Adrenal gland (tissue), 12 donors: ENCODE results near the gene ENOX1. TPM values are rescaled to one million over a fixed set of nuclear protein-coding genes. Genes with fewer than 3 reads are reported as not detected.

Experiments used
- DNase-seq, 7 donors: peaks; one replicate each; pipeline ENCODE4 v3.0.0-alpha.2; 2019 to 2020
- H3K27ac ChIP-seq, 5 donors: fragments of 200-600 bp; sonication (generic) in 4 of 5; 1 replicate in 3 of 5; 2 replicates in 2 of 5; pipeline versions ENCODE4 v1.5.1 to v1.8.0; 2016 to 2020; ENCODE audit warnings: mild to moderate bottlenecking in 1 of 5
- H3K27me3 ChIP-seq: fragments of 200-600 bp; 2 replicates; pipeline ENCODE4 v1.8.0; 2021
- H3K36me3 ChIP-seq, 2 donors: fragments of 200-600 bp; replicated peaks in 1 of 2; 1 replicate in 1 of 2; 2 replicates in 1 of 2; pipeline versions ENCODE4 v1.5.1 to v1.8.0; 2018 to 2022
- H3K4me1 ChIP-seq, 2 donors: fragments of 200-600 bp; replicated peaks in 1 of 2; 1 replicate in 1 of 2; 2 replicates in 1 of 2; pipeline versions ENCODE4 v1.5.1 to v1.8.0; 2018 to 2021
- H3K4me3 ChIP-seq, 4 donors: fragments of 200-600 bp; sonication (generic) in 3 of 4; one replicate each; pipeline ENCODE4 v1.5.1; 2016 to 2018
- H3K9me3 ChIP-seq, 3 donors: fragments of 200-600 bp; sonication (generic) in 1 of 3; replicated peaks in 1 of 3; 1 replicate in 2 of 3; 2 replicates in 1 of 3; pipeline versions ENCODE4 v1.5.1 to v1.8.0; 2016 to 2021
- POLR2A ChIP-seq, 2 donors: fragments of 450-650 bp; IDR thresholded peaks; one replicate each; pipeline ENCODE4 v1.6.1; 2017; ENCODE audit warnings: antibody characterized with exemption in 2 of 2, mild to moderate bottlenecking in 2 of 2, moderate library complexity in 1 of 2
- WGBS, 4 donors: extraction: QIAGEN DNeasy Blood & Tissue Kit in 2 of 4; methylation state at CpG; one replicate each; pipeline versions ENCODE4 v1.1.5 to v1.1.7; 2013 to 2017; 5-methylcytosine and 5-hydroxymethylcytosine counted together
- intact Hi-C, 2 donors: fragments of 100-400 bp; cut with DNase I; formaldehyde crosslinking; loops; one replicate each; pipeline versions ENCODE4 v1.14.1 to v1.15.0; 2022 to 2023
- polyA plus RNA-seq, 3 donors: library from polyadenylated mRNA; stranded (reverse); fragments of 200-250 nt in 2 of 3; fragments of 350-450 nt in 1 of 3; fragmentation: Illumina TruSeq in 1 of 3; extraction: RNeasy Lipid Tissue Mini Kit (QIAGEN cat#74804) in 1 of 3; gene quantifications; one replicate each; pipeline ENCODE4 v1.2.3, GENCODE V29; 2013 to 2014
- total RNA-seq, 9 donors: library from RNA; depleted of rRNA in 4 of 9; stranded (reverse); fragments of >200 nt in 4 of 9; fragments of 120-200 nt in 1 of 9; fragmentation: NEBNext Ultra II Directional in 1 of 9; extraction: Animal tissue kit (Norgen Biotek cat#: 25700) in 1 of 9; gene quantifications; one replicate each; pipeline versions ENCODE4 v1.1.0 to v1.2.4, GENCODE V29; 2013 to 2023
- TF ChIP-seq, protein P1 (sequence below), 6 experiments: fragments of 450-650 bp in 4 of 6; fragments of 200-600 bp in 2 of 6; sonication (generic) in 1 of 6; IDR thresholded peaks; 1 replicate in 5 of 6; 2 replicates in 1 of 6; pipeline versions ENCODE4 v1.5.1 to v1.8.0; 2016 to 2021; ENCODE audit warnings: antibody characterized with exemption in 6 of 6, mild to moderate bottlenecking in 2 of 6, moderate library complexity in 1 of 6
- donor health status: healthy with polysubstance abuse.
- donor health status: Bipolar disorder and iron deficiency.
- donor health status: DM: yes; HTN: yes; CAD: no.
- donor health status: DM: no; HTN: no; CAD: no.
- donor health status: DM: no; HTN: no; CAD: no.
- donor health status: DM: yes; HTN: yes; CAD: no.

Gene ENOX1
- total and polyA plus RNA-seq, 12 donors, result 0.25 to 5.8 (median 1.6) TPM

- WGBS, 4 donors, result 69 to 90% (median 81%) methylated on average over 1 of the region's 1 CpG
- intact Hi-C loops, result no loop called here
- Histone ChIP-seq H3K36me3 (no peaks in the 10 kb centered on the region), H3K27me3 (no peaks in the 10 kb centered on the region), H3K27ac (no peak overlapping the region), H3K4me1 (peaks cover 0 to 7% of the 10 kb centered on the region in 2 donors), H3K9me3 (no peaks in the 10 kb centered on the region), H3K4me3 (no peak overlapping the region)
- no peak for DNase-seq
- TF ChIP-seq, protein P1, sequence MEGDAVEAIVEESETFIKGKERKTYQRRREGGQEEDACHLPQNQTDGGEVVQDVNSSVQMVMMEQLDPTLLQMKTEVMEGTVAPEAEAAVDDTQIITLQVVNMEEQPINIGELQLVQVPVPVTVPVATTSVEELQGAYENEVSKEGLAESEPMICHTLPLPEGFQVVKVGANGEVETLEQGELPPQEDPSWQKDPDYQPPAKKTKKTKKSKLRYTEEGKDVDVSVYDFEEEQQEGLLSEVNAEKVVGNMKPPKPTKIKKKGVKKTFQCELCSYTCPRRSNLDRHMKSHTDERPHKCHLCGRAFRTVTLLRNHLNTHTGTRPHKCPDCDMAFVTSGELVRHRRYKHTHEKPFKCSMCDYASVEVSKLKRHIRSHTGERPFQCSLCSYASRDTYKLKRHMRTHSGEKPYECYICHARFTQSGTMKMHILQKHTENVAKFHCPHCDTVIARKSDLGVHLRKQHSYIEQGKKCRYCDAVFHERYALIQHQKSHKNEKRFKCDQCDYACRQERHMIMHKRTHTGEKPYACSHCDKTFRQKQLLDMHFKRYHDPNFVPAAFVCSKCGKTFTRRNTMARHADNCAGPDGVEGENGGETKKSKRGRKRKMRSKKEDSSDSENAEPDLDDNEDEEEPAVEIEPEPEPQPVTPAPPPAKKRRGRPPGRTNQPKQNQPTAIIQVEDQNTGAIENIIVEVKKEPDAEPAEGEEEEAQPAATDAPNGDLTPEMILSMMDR (IDR thresholded peaks at IDR 0.05), result no peak
- TF ChIP-seq POLR2A (IDR thresholded peaks at IDR 0.05), result no peak
These were observed 58.4 kb downstream of the ENOX1 start for GRCh38 chr13:43728421-43728820.

- H3K4me3 ChIP-seq, result no peak overlapping the region
- no peaks in the 10 kb centered on the region for H3K27me3 ChIP-seq
- no peak for DNase-seq
- H3K27ac ChIP-seq, result no peak overlapping the region
- intact Hi-C loops, result no loop called here
- TF ChIP-seq POLR2A (IDR thresholded peaks at IDR 0.05), result no peak
- TF ChIP-seq, protein P1 (IDR thresholded peaks at IDR 0.05), result no peak
- peaks cover 0 to 7% of the 10 kb centered on the region in 2 donors for H3K4me1 ChIP-seq
- no peaks in the 10 kb centered on the region for H3K9me3 ChIP-seq
- WGBS, 4 donors, result 72 to 82% (median 77%) methylated on average over 1 of the region's 1 CpG
- H3K36me3 ChIP-seq, result no peaks in the 10 kb centered on the region
These were observed 58.9 kb downstream of the ENOX1 start for GRCh38 chr13:43727856-43728255.

DNA sequence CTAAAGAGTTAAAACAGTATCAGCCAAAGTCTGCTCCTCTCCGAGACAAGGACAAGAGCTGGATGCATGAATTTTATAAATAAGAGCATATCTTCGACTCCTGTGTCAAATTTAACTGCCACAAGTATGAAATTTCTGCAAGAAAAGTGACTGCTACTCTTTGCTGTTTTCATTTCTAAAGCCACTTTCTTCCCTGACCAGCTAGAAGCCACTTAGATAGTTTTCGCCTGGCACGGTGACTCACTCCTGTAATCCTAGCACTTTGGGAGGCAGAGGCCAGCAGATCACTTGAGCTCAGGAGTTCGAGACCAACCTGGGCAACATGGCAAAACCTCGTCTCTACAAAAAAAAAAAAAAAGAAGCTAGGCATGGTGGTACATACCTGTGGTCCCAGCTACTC is 61.3 kb downstream of the ENOX1 start:
- peaks cover 0 to 7% of the 10 kb centered on the region in 2 donors for H3K4me1 ChIP-seq
- H3K27me3 ChIP-seq, result no peaks in the 10 kb centered on the region
- intact Hi-C loops, result no loop called here
- peak in 4 of 7 donors; percentile 3 to 24 (median 16) for DNase-seq
- WGBS, 4 donors, result 52 to 60% (median 56%) methylated on average over 6 of the region's 6 CpGs
- no peaks in the 10 kb centered on the region for H3K9me3 ChIP-seq
- no peaks in the 10 kb centered on the region for H3K36me3 ChIP-seq
- peak overlapping the region in 1 of 5 donors; percentile 13 for H3K27ac ChIP-seq
- TF ChIP-seq, protein P1 (IDR thresholded peaks at IDR 0.05), result no peak
- no peak for TF ChIP-seq POLR2A (IDR thresholded peaks at IDR 0.05)
- H3K4me3 ChIP-seq, result no peak overlapping the region

- 40 to 46% (median 44%) methylated on average over 2 of the region's 2 CpGs for WGBS, 4 donors
- Histone ChIP-seq H3K27me3 (no peaks in the 10 kb centered on the region), H3K4me3 (no peak overlapping the region), H3K36me3 (no peaks in the 10 kb centered on the region), H3K27ac (no peak overlapping the region), H3K9me3 (no peaks in the 10 kb centered on the region), H3K4me1 (peaks cover 0 to 7% of the 10 kb centered on the region in 2 donors)
- TF ChIP-seq, protein P1 (IDR thresholded peaks at IDR 0.05), result no peak
- TF ChIP-seq POLR2A (IDR thresholded peaks at IDR 0.05), result no peak
- no peak for DNase-seq
- intact Hi-C loops, result no loop called here
These were observed 65.9 kb downstream of the ENOX1 start for GRCh38 chr13:43720780-43721397.
